Mesenteric fat pad (tissue), 1 donor: ENCODE results near the gene VSX1. TPM values are rescaled to one million over a fixed set of nuclear protein-coding genes. Genes with fewer than 3 reads are reported as not detected.

Experiments used
- total RNA-seq: library from RNA; stranded (reverse); fragmentation: NEBNext Ultra II Directional; extraction: Animal tissue kit (Norgen Biotek cat#: 25700); gene quantifications from one replicate; pipeline ENCODE4 v1.2.1, GENCODE V29; 2021
- donor health status: DM: yes; HTN: yes; CAD: no.

The VSX1 gene
- total RNA-seq, 1 donor from 2014 or later, result not detected

Other genes with a start within 250 kb of the VSX1 start
- gene CST7, start 132.9 kb downstream of the VSX1 start, total RNA-seq, result 11.5 TPM
- gene APMAP, start 89.4 kb downstream of the VSX1 start, total RNA-seq, result 166 TPM
- 14.3 TPM for gene ACSS1, start 24.0 kb downstream of the VSX1 start, total RNA-seq
- gene ENTPD6, start 113.6 kb upstream of the VSX1 start, total RNA-seq, result 54.3 TPM
- 121 TPM for gene PYGB, start 165.9 kb upstream of the VSX1 start, total RNA-seq